GM12878 (cell line): ENCODE measurements around the gene CPLANE2.

ENCODE experiments used
- CTCF ChIP-seq, 3 experiments: IDR thresholded peaks in 2 of 3; conservative IDR thresholded peaks in 1 of 3; 2 replicates each; pipeline ENCODE4 v1.5.1; 2011; ENCODE audit warnings: low read depth in 3 of 3, low read length in 3 of 3, mild to moderate bottlenecking in 3 of 3, control low read depth in 2 of 3, moderate library complexity in 2 of 3, inconsistent platforms in 1 of 3, mixed read lengths in 1 of 3; ENCODE audit not compliant: control insufficient read depth in 2 of 3, insufficient read depth in 1 of 3; ENCODE audit errors: extremely low read depth in 1 of 3
- MAX ChIP-seq: IDR thresholded peaks from 2 replicates; pipeline ENCODE4 v1.6.1; 2012; ENCODE audit warnings: low read depth, low read length, improper control_type of control experiment
- YY1 ChIP-seq: IDR thresholded peaks from 2 replicates; pipeline ENCODE4 v1.6.1; 2011; ENCODE audit warnings: low read depth, mild to moderate bottlenecking, low read length

GRCh38 chr1:16251381-16251780 is 14.4 kb upstream of the CPLANE2 start:
- no peak for TF ChIP-seq CTCF (IDR thresholded peaks at IDR 0.05 in 2 of 3, conservative IDR thresholded peaks at IDR 0.05 in 1 of 3; ENCODE audit: control insufficient read depth in 2 of 3, extremely low read depth in 1 of 3, insufficient read depth in 1 of 3, low read depth in 3 of 3, low read length in 3 of 3)
- no peak for TF ChIP-seq YY1
- TF ChIP-seq MAX: no peak
